SK-N-SH (cell line): ENCODE data around the gene ANAPC5. TPM values are rescaled to one million over a fixed set of nuclear protein-coding genes. Genes with fewer than 3 reads are reported as not detected.

ENCODE experiments used
- CTCF ChIA-PET: fragments of 300-600, 350-600 bp; formaldehyde crosslinking; extraction: SDS; loops from one replicate; lab custom pipeline; 2021; lab: Yijun Ruan, JAX
- POLR2A ChIA-PET: fragments of 350-600 bp; sonication (Branson Sonifier 250); formaldehyde crosslinking; extraction: SDS; loops from one replicate; lab custom pipeline; 2020; ENCODE audit warnings: antibody characterized with exemption, inconsistent platforms; lab: Yijun Ruan, JAX
- DNase-seq: peaks from one replicate; pipeline ENCODE4 v3.0.0; 2012
- H2AFZ ChIP-seq: fragments of 200-600 bp; sonication (generic); 2 replicates; pipeline ENCODE4 v1.8.1; 2016; ENCODE audit warnings: antibody characterized with exemption, mild to moderate bottlenecking, low read depth
- H3F3A ChIP-seq: fragments of 200-600 bp; sonication (generic); replicated peaks from 2 replicates; pipeline ENCODE3; 2016; ENCODE audit warnings: antibody characterized with exemption, mild to moderate bottlenecking; ENCODE audit not compliant: insufficient read depth
- H3K27ac ChIP-seq, 2 experiments: fragments of 200-500 bp in 1 of 2; fragments of 200-600 bp in 1 of 2; sonication (Bioruptor generic) in 1 of 2; sonication (generic), shearing (Covaris generic) in 1 of 2; 2 replicates each; pipeline versions ENCODE4 v1.5.1 to v1.6.1; 2014 to 2016; ENCODE audit warnings: low read depth in 2 of 2, inconsistent platforms in 1 of 2, low read length in 1 of 2, mild to moderate bottlenecking in 1 of 2, mixed read lengths in 1 of 2
- H3K27me3 ChIP-seq: fragments of 200-600 bp; sonication (generic), shearing (Covaris generic); 2 replicates; pipeline ENCODE4 v1.6.1; 2016; ENCODE audit warnings: mixed run types; ENCODE audit not compliant: insufficient read depth
- H3K36me3 ChIP-seq, 2 experiments: fragments of 200-500 bp in 1 of 2; fragments of 200-600 bp in 1 of 2; sonication (Bioruptor generic) in 1 of 2; sonication (generic) in 1 of 2; replicated peaks in 1 of 2; 2 replicates each; pipeline versions ENCODE3 to v1.5.1; 2014 to 2016; ENCODE audit warnings: low read length in 1 of 2, mild to moderate bottlenecking in 1 of 2; ENCODE audit not compliant: insufficient read depth in 2 of 2, control insufficient read depth in 1 of 2
- H3K4me1 ChIP-seq, 2 experiments: fragments of 200-500 bp in 1 of 2; fragments of 200-600 bp in 1 of 2; sonication (Bioruptor generic) in 1 of 2; sonication (generic), shearing (Covaris generic) in 1 of 2; 2 replicates each; pipeline versions ENCODE4 v1.5.1 to v1.6.1; 2014 to 2016; ENCODE audit warnings: low read depth in 1 of 2, low read length in 1 of 2, mixed run types in 1 of 2; ENCODE audit not compliant: insufficient read depth in 2 of 2, control insufficient read depth in 1 of 2
- H3K4me2 ChIP-seq: fragments of 200-600 bp; sonication (generic), shearing (Covaris generic); 2 replicates; pipeline ENCODE4 v1.6.1; 2017; ENCODE audit warnings: mixed run types
- H3K4me3 ChIP-seq, 2 experiments: fragments of 200-500 bp in 1 of 2; fragments of 200-600 bp in 1 of 2; sonication (Bioruptor generic) in 1 of 2; sonication (generic), shearing (Covaris generic) in 1 of 2; 2 replicates each; pipeline versions ENCODE4 v1.5.1 to v1.8.1; 2014 to 2016; ENCODE audit warnings: low read depth in 2 of 2, inconsistent platforms in 1 of 2, low read length in 1 of 2, mild to moderate bottlenecking in 1 of 2, mixed read lengths in 1 of 2, moderate library complexity in 1 of 2
- H3K79me2 ChIP-seq: fragments of 200-600 bp; sonication (generic); 2 replicates; pipeline ENCODE4 v1.8.1; 2017; ENCODE audit warnings: mild to moderate bottlenecking; ENCODE audit not compliant: insufficient read depth
- H3K9ac ChIP-seq: fragments of 200-600 bp; sonication (generic); 2 replicates; pipeline ENCODE4 v1.6.1; 2017; ENCODE audit warnings: mixed run types
- H3K9me2 ChIP-seq: fragments of 200-600 bp; sonication (generic); 2 replicates; pipeline ENCODE4 v1.6.1; 2017; ENCODE audit warnings: mixed run types
- H3K9me3 ChIP-seq: fragments of 200-600 bp; sonication (generic); 2 replicates; pipeline ENCODE4 v1.6.1; 2017; ENCODE audit warnings: mixed run types, mild to moderate bottlenecking, moderate library complexity
- H4K20me1 ChIP-seq: fragments of 200-600 bp; sonication (generic); 2 replicates; pipeline ENCODE4 v1.6.1; 2017; ENCODE audit warnings: mild to moderate bottlenecking, mixed run types; ENCODE audit not compliant: insufficient read depth
- CTCF ChIP-seq: fragments of 200-600 bp; sonication (generic); IDR thresholded peaks from 2 replicates; pipeline ENCODE4 v1.6.1; 2017; ENCODE audit warnings: antibody characterized with exemption, mild to moderate bottlenecking, moderate library complexity
- EP300 ChIP-seq, 2 experiments: IDR thresholded peaks; 2 replicates each; pipeline versions ENCODE4 v1.4.0 to v1.6.1; 2012; ENCODE audit warnings: borderline replicate concordance in 1 of 2, low read depth in 1 of 2, low read length in 1 of 2
- FOSL2 ChIP-seq: IDR thresholded peaks from 2 replicates; pipeline ENCODE4 v1.4.0; 2012; ENCODE audit warnings: low read depth, mild to moderate bottlenecking, moderate library complexity, borderline replicate concordance
- GATA2 ChIP-seq: sonication (generic); formaldehyde crosslinking; IDR thresholded peaks from 2 replicates; pipeline ENCODE4 v1.5.0; 2020; ENCODE audit warnings: mild to moderate bottlenecking, missing genetic modification reagents
- IRF3 ChIP-seq: fragments of 150-350 bp; IDR thresholded peaks from 2 replicates; pipeline ENCODE4 v1.6.1; 2016; ENCODE audit warnings: mild to moderate bottlenecking, low read depth, low read length
- JUND ChIP-seq: IDR thresholded peaks from 2 replicates; pipeline ENCODE4 v1.4.0; 2012
- MEF2A ChIP-seq: IDR thresholded peaks from 2 replicates; pipeline ENCODE4 v1.4.0; 2012; ENCODE audit warnings: low read depth, borderline replicate concordance
- PBX3 ChIP-seq: IDR thresholded peaks from 2 replicates; pipeline ENCODE4; 2012
- RCOR1 ChIP-seq: fragments of 150-350 bp; IDR thresholded peaks from 2 replicates; pipeline ENCODE4 v1.6.1; 2017; ENCODE audit warnings: antibody characterized with exemption, low read length
- SIN3A ChIP-seq: IDR thresholded peaks from 2 replicates; pipeline ENCODE4 v1.6.1; 2012; ENCODE audit warnings: low read depth, mild to moderate bottlenecking, low read length, moderate library complexity, borderline replicate concordance
- TAF1 ChIP-seq: IDR thresholded peaks from 2 replicates; pipeline ENCODE4 v1.6.1; 2012; ENCODE audit warnings: low read depth, mild to moderate bottlenecking, low read length, moderate library complexity, borderline replicate concordance
- TEAD4 ChIP-seq: IDR thresholded peaks from 2 replicates; pipeline ENCODE4 v1.4.0; 2012; ENCODE audit warnings: mild to moderate bottlenecking, borderline replicate concordance; ENCODE audit not compliant: insufficient read depth
- YY1 ChIP-seq: IDR thresholded peaks from 2 replicates; pipeline ENCODE4 v1.4.0; 2012; ENCODE audit warnings: low read depth, mild to moderate bottlenecking
- ZBTB33 ChIP-seq: IDR thresholded peaks from 2 replicates; pipeline ENCODE4 v1.4.0; 2012; ENCODE audit warnings: low read depth, borderline replicate concordance
- WGBS: methylation state at CpG from one replicate; pipeline ENCODE4 v1.1.6; 2017; ENCODE audit warnings: low lambda C conversion rate; 5-methylcytosine and 5-hydroxymethylcytosine counted together
- polyA plus RNA-seq, 3 experiments: library from polyadenylated mRNA; depleted of rRNA; stranded (reverse); fragments of >200 nt; gene quantifications; 2 replicates each; pipeline ENCODE4 v1.2.3, GENCODE V29; 2012

Gene ANAPC5
- polyA plus RNA-seq, 1 of the 3 experiments (the other 2 are of a cell fraction), result 110 TPM

- no peak overlapping the region for H3K9ac ChIP-seq
- 88% methylated on average over 6 of the region's 6 CpGs for WGBS
- ChIA-PET CTCF (no interaction called here), POLR2A (no interaction called here)
- DNase-seq, result no peak
- H3K27ac ChIP-seq, result no peak overlapping the region
- no peaks in the 10 kb centered on the region for H3K36me3 ChIP-seq
- no peaks in the 10 kb centered on the region for H3K9me3 ChIP-seq
- H3K79me2 ChIP-seq, result no peaks in the 10 kb centered on the region
- H3K4me2 ChIP-seq, result no peak overlapping the region
- no peak overlapping the region for H3K4me3 ChIP-seq
- no peaks in the 10 kb centered on the region for H3K27me3 ChIP-seq
- TF ChIP-seq GATA2 (CRISPR knock-in tag), result no peak
- TF ChIP-seq YY1, result no peak
- TF ChIP-seq FOSL2, result no peak
- no peak for TF ChIP-seq JUND
- TF ChIP-seq RCOR1, result no peak
- TF ChIP-seq TAF1, result no peak
- no peak for TF ChIP-seq EP300 (IDR thresholded peaks at IDR 0.05; ENCODE audit: borderline replicate concordance in 1 of 2, low read depth in 1 of 2, low read length in 1 of 2)
- no peak for TF ChIP-seq PBX3
- no peak for TF ChIP-seq SIN3A
- no peak for TF ChIP-seq CTCF
- TF ChIP-seq TEAD4, result no peak
- TF ChIP-seq MEF2A, result no peak
- no peak for TF ChIP-seq ZBTB33
- TF ChIP-seq IRF3, result no peak
- H3K4me1 ChIP-seq, result no peaks in the 10 kb centered on the region
- no peaks in the 10 kb centered on the region for H4K20me1 ChIP-seq
- no peak overlapping the region for H2AFZ ChIP-seq
- H3F3A ChIP-seq, result no peaks in the 10 kb centered on the region
- no peaks in the 10 kb centered on the region for H3K9me2 ChIP-seq
These were observed 21.5 kb upstream of the ANAPC5 start for GRCh38 chr12:121373755-121374154.
